Ammon's horn (tissue), 1 donor: ENCODE data around the gene KIR3DL1.
A peak's percentile ranks its signal among the peaks of the same experiment; 100 is the strongest.
"Not testable (repeated sequence)": the region's sequence is repeated elsewhere in the genome, so short reads cannot be mapped to it uniquely, and the experiment has no call there.

ENCODE experiments used
- DNase-seq: peaks from one replicate; pipeline ENCODE4 v3.0.0-alpha.2; 2016; ENCODE audit warnings: low spot score

The KIR3DL1 gene

DNA sequence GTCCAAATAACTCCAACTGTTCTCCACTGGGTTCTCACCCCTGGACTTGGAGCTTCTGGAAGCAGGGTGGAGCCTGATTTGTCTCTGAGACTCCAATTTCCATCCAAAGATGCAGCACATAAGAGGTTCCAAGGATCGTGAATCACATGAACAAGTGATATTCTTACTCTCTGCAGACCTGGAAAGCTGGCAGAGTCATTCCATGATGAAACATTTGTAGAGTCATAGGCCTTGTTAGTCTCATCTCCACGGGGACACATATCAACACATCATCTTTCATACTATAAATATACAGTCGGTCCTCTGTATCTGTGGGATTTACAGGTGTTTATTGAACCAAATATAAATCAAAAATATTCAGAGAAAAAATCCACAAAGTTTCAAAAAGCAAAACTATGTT is 1.7 kb upstream of the KIR3DL1 start:
- not testable (repeated sequence) for DNase-seq

DNA sequence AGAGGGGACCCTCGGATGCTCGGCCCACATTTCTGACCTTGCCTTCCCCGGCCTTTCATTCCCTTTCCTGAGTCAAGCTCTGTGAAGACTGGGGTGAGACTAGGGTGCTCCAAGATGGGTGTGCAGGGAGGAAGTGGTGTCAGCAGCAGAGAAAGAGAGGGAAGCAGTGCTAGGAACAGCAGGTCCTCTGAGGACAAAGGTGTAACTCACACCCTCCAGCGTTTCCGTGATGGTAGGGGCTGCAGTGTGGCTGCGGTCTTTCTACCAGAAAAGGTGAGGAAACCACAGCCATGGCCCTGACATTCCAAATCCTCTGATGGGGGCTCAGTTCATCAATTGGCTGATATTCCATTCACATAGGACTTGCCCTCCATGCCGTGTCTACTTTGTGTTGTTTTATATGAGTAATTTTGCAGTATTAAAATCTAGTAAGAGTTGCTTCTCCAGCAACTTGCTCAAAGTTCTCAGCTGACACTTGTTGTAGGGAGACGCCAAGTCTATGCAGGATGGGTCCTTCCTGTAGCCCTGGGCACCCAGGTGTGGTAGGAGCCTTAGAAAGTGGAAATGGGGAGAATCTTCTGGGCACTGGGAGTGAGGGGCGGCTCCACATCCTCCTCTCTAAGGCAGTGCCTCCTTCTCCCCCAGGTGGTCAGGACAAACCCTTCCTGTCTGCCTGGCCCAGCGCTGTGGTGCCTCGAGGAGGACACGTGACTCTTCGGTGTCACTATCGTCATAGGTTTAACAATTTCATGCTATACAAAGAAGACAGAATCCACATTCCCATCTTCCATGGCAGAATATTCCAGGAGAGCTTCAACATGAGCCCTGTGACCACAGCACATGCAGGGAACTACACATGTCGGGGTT is 1.6 kb downstream of the KIR3DL1 start:
- DNase-seq, result no peak

DNA sequence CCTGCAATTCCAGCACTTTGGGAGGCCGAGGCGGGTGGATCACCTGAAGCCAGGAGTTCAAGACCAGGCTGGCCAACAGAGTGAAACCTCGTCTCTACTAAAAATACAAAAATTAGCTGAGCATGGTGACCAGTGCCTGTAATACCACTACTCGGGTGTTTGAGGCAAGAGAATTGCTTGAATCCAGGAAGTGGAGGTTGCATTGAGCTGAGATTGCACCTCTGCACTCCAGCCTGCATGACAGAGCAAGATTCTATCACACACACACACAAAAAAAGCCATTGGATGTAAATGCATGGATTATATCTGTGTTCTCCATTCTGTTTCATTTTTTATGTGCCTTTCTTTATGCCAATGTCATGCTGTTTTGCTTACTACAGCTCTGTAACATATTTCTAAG is 8.1 kb downstream of the KIR3DL1 start:
- DNase-seq, result not testable (repeated sequence)

DNA sequence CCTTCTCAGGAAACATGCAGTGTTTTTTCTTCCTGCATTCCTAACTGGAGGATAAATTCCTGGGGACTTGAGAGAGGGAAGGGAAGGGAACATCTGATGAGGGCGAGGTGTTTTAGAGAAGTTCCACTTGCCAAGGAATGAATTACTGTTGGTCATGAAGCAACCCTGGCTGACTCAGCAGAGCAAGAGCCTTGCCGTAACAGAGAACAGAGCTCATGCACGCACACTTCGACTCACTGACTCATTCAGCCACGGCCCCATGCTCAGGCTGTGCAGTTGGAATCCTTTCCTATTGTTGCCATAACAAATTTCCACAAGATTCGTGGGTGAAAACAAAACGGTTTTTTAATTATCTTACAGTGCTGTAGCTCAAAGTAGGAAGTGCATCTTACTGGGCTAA is 9.1 kb downstream of the KIR3DL1 start:
- not testable (repeated sequence) for DNase-seq

DNA sequence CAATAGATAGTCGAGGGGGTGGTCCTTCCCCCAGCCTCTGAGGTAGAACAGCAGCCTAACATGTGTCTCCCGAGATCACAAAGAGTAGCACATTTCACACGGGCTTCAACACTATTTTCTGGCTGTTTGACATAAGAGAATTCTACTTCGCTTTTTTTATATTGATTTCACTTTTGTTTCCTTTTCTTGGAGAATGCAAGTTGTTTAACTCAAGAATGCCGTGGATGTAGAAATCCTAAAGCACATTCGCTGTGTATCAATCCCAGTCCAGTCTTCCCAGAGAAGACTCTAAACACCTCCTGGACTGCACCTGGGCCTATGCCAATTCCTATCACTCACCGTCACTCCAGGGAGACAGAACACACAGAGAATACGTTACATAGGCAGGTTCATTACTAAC is 11.8 kb downstream of the KIR3DL1 start:
- not testable (repeated sequence) for DNase-seq

DNA sequence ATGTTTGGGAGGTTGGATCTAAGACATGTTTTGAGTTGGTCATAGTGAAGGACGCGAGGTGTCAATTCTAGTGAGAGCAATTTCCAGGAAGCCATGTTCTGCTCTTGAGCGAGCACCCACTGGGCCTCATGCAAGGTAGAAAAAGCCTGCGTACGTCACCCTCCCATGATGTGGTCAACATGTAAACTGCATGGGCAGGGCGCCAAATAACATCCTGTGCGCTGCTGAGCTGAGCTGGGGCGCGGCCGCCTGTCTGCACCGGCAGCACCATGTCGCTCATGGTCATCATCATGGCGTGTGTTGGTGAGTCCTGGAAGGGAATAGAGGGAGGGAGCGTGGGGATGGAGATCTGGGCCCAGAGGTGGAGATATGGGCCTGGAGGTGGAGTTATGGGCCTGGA is 16.2 kb downstream of the KIR3DL1 start, which contains the start of gene KIR2DS4:
KIR2DS4 (plus strand) TSS at position 181 of the 400 bp plus-strand sequence.
- not testable (repeated sequence) for DNase-seq

DNA sequence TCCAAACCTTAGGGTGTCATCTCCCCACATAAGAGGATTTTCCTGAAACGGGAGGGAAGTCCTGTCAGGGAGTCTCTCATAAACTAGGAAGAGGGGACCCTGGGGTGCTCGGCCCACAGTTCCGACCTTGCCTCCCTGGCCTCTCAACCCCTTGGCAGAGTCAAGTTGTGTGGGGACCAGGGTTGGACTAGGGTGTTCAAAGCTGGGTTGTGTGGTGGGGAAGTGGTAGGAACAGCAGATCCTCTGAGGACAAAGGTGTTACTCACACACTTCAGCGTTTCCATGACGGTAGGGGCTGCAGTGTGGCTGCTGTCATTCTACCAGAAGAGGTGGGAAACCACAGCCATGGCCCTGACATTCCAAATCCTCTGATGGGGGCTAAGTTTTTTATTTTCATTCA is 18.9 kb downstream of the KIR3DL1 start:
- DNase-seq, result not testable (repeated sequence)

DNA sequence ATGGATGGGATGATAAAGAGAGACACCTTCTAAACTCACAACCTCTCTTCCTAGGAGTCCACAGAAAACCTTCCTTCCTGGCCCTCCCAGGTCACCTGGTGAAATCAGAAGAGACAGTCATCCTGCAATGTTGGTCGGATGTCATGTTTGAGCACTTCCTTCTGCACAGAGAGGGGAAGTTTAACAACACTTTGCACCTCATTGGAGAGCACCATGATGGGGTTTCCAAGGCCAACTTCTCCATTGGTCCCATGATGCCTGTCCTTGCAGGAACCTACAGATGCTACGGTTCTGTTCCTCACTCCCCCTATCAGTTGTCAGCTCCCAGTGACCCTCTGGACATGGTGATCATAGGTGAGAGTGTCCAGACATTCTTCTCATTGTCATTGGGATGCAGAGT is 21.3 kb downstream of the KIR3DL1 start:
- not testable (repeated sequence) for DNase-seq

DNA sequence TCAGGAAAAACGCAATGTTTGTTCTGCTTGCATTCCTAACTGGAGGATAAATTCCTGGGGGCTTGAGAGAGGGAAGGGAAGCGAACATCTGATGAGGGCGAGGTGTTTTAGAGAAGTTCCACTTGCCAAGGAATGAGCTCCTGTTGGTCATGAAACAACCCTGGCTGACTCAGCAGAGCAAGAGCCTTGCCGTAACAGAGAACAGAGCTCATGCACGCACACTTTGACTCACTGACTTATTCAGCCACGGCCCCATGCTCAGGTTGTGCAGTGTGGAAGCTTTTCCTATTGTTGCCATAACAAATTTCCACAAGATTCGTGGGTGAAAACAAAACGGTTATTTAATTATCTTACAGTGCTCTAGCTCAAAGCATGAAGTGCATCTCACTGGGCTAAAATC is 26.9 kb downstream of the KIR3DL1 start:
- DNase-seq, result not testable (repeated sequence)

DNA sequence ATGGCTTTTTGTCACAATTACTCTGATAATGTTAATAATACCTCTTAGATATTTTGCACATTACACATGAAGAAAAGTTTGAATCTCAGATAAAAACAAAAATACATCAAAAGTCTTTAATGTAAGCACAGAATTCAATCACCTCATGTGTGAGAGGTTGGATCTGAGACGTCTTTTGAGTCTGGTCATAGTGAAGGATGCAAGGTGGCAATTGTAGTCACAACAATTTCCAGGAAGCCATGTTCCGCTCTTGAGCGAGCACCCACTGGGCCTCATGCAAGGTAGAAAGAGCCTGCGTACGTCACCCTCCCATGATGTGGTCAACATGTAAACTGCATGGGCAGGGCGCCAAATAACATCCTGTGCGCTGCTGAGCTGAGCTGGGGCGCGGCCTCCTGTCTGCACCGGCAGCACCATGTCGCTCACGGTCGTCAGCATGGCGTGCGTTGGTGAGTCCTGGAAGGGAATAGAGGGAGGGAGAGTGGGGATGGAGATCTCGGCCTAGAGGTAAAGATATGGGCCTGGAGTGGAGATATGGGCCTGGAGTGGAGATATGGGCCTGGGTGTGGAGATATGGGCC is 33.9 kb downstream of the KIR3DL1 start, which contains the start of gene KIR3DL2:
KIR3DL2 (plus strand) TSS at position 383 of the 580 bp plus-strand sequence; CDS start at position 416, 33 bp downstream.
- not testable (repeated sequence) for DNase-seq

DNA sequence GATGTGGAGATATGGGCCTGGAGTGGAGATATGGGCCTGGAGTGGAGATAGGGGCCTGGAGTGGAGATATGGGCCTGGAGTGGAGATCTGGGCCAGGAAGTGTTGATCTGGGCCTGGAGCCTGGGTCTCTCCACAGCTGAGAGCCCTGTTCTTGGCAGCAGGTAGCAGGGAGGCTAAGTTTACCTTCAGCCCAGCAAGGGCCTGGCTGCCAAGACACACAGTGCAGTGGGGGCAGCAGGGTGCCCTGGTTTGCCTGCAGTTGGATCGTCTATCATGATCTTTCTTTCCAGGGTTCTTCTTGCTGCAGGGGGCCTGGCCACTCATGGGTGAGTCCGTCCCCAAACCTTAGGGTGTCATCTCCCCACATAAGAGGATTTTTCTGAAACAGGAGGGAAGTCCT is 34.7 kb downstream of the KIR3DL1 start:
- no peak for DNase-seq

DNA sequence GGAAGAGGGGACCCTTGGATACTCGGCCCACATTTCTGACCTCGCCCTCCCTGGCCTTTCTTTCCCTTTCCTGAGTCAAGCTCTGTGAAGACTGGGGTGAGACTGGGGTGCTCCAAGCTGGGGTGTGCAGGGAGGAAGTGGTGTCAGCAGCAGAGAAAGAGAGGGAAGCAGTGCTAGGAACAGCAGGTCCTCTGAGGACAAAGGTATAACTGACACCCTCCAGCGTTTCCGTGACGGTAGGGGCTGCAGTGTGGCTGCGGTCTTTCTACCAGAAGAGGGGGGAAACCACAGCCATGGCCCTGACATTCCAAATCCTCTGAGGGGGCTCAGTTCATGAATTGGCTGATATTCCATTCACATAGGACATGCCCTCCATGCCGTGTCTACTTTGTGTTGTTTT is 35.1 kb downstream of the KIR3DL1 start:
- no peak for DNase-seq

DNA sequence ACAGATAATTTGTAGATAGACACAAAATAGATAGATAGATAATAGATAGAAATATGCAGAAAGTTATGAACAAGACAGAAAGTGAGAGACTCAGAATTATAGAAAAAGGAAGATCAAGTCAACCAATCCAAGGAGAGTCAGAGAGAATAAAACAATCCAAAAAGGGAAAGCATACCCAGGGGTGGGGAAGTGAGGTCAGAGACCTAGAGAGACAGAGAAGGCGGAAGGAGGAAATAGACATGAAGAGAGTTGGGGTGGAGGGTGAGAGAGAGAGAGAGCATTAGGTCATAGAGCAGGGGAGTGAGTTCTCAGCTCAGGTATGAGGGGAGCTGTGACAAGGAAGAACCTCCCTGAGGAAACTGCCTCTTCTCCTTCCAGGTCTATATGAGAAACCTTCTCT is 39.0 kb downstream of the KIR3DL1 start:
- not testable (repeated sequence) for DNase-seq

DNA sequence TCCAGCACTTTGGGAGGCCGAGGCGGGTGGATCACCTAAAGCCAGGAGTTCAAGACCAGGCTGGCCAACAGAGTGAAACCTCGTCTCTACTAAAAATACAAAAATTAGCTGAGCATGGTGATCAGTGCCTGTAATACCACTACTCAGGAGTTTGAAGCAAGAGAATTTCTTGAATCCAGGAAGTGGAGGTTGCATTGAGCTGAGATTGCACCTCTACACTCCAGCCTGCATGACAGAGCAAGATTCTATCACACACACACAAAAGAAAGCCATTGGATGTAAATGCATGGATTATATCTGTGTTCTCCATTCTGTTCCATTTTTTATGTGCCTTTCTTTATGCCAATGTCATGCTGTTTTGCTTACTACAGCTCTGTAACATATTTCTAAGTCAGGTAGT is 42.2 kb downstream of the KIR3DL1 start:
- DNase-seq, result not testable (repeated sequence)

DNA sequence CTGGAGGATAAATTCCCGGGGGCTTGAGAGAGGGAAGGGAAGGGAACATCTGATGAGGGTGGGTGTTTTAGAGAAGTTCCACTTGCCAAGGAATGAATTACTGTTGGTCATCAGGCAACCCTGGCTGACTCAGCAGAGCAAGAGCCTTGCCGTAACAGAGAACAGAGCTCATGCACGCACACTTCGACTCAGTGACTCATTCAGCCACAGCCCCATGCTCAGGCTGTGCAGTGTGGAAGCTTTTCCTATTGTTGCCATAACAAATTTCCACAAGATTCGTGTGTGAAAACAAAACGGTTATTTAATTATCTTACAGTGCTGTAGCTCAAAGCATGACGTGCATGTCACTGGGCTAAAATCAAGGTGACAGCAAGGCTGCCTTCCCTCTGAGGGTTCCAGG is 43.2 kb downstream of the KIR3DL1 start:
- not testable (repeated sequence) for DNase-seq

DNA sequence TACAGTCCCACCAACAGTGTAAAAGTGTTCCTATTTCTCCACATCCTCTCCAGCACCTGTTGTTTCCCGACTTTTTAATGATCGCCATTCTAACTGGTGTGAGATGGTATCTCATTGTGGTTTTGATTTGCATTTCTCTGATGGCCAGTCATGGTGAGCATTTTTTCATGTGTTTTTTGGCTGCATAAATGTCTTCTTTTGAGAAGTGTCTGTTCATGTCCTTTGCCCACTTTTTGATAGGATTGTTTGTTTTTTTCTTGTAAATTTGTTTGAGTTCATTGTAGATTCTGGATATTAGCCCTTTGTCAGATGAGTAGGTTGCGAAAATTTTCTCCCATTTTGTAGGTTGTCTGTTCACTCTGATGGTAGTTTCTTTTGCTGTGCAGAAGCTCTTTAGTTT is 47.2 kb downstream of the KIR3DL1 start:
- not testable (repeated sequence) for DNase-seq

DNA sequence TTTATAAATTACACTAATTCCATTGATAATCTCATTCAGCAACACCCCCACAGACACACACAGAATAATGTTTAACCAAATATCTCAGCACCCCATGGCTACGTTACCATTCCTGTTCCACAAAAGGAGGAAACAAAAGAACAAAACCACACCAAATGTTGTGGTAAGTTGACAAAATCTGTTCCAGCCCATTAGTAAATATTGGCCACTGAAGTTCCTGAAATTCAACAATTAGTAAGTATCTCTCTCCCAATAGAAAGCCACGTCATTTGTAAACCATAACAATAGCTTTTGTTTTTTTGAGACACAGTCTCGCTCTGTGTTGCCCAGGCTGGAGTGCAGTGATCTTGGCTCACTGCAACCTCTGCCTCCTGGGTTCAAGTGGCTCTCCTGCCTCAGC is 55.4 kb downstream of the KIR3DL1 start:
- no peak for DNase-seq

DNA sequence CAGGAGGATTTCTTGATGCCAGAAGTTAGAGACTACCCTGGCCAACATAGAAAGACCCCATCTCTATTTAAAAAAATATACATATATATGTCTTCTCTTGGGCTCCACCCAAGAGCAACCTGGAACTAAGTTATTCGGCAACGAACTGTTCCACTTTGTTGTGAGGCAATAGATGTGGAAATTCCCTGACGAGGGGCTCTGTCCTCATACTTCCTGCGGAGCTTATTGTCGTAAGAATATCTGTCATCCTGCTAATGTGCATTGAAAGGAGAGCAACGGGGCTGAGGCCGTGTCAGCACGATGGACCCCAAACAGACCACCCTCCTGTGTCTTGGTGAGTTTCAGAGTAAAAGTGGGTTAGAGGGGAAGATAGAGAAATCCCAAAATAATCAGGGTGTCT is 57.7 kb downstream of the KIR3DL1 start, which contains the start of gene FCAR:
FCAR (plus strand) TSS at position 246 of the 400 bp plus-strand sequence; CDS start at position 301, 55 bp downstream.
- DNase-seq, result peak; percentile 9

DNA sequence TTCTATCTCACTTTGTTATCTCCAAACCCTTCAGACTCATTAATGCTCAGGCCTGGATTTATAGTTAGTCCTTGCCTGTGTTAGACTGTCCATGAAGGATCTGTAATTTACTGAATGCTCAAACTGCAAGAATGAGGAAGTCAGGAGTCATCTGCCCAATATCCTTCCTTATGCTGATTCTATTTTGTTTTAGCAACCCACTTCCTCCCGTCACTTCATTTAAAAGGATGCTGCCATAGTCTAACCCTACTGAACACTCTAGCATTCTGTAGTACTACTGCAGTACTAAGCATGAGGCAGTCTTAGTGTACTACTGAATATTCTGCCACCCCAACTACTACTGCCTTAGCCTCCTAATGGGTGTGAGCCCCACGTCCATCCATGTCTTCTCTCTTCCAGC is 59.2 kb downstream of the KIR3DL1 start:
- DNase-seq, result peak; percentile 52

DNA sequence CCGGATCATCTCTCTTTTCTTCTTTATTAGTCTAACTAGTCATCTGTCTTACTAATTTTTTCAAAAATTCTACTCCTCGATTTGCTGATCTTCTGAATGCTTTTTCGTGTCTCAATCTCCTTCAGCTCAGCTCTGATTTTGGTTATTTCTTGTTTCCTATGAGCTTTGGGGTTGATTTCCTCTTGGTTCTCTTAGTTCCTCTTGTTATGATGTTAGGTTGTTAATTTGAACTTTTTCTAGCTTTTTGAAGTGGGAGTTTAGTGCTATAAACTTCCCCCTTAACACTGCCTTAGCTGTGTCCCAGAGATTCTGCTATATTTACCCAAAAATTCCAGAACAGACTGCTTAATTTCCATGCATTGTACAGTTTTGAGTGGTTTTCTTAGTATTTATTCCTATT is 61.2 kb downstream of the KIR3DL1 start:
- DNase-seq, result no peak
